CD4-positive, alpha-beta T cell treated with Interferon alpha-2 for 1 hour (primary cell): ENCODE results near the gene BRWD1.

ENCODE experiments used
- DNase-seq, 2 donors: peaks; one replicate each; pipeline ENCODE4 v3.0.0-alpha.2; 2020 to 2022

BRWD1 gene

GRCh38 chr21:39196310-39196709 lies 117.1 kb downstream of the BRWD1 start:
- DNase-seq = no peak

- DNase-seq = no peak
Observed at GRCh38 chr21:39193380-39193779, 120.1 kb downstream of the BRWD1 start.

GRCh38 chr21:39189857-39190604 lies 123.4 kb downstream of the BRWD1 start:
- DNase-seq = no peak

DNA sequence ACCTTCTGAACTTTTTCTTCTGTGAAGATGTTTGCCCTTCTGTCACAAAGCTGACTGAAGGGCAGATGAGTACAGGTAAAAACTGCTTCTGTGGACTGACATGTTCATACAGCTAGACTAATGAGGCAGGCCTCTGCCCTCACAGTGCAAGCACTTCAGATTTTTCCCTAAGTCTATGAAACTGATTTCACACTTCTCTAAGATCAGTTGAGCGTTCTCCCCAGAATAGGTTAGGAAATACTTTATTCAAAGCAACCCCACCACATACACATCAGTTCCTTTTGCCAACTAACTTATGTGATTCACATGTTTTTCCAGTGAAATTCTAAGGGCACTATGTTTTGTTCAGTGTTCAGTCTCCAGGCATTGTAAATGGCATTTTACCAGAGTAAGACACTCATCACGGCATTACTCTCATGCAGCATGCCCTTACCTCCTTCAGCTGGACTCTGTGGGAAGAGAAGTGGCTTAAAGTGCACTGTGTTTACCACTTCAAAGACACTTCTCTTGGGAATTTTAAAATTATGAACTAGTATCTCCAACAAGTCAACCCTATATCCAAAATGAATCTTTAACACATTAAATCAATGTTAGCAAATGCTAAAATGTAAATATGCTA lies 124.8 kb downstream of the BRWD1 start:
- DNase-seq = no peak

- no peak for DNase-seq
Observed at GRCh38 chr21:39187141-39187540, 126.3 kb downstream of the BRWD1 start.

GRCh38 chr21:39186676-39187075 lies 126.8 kb downstream of the BRWD1 start:
- no peak for DNase-seq

GRCh38 chr21:39185157-39185556 lies 128.3 kb downstream of the BRWD1 start:
- no peak for DNase-seq

- no peak for DNase-seq
Observed at GRCh38 chr21:39184050-39184980, 129.1 kb downstream of the BRWD1 start.

DNA sequence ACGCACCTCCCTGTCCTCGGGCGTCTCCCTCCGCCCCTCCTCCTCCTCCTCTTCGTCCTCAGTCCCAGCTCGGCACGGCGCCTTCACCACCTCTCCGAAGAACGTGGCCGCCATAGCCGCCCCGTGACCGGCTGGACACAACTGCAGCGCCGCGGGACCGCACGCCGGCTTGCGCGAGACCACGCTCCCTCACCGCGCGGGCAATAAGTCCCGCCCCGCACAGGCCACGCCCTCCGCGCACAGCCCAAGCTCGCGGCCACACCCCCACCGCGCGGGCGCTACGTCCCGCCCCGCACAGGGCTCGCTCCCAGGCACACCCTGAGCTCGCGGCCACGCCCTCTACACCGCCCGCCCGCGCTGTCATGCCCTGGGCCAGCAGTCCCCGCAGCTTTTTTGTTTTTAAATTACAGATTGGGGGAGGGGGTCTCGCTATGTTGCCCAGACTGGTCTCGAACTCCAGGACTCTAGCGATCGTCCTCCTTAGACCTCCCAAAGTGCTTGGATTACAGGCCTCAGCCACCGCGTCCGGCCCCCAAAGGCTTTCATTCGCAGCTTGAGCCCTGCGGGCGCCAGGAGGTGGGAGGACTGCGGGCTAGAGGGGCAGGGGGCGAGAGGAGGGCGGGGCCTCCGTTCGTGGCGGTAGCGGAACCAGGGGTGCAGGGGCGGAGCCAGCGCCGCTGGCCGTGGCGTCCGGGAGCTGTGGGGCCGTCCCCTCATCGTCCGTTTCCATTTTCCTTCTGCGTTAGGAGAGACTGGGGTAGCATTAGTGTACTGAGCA lies 130.0 kb downstream of the BRWD1 start, which contains the start of gene PSMG1:
TSS of gene PSMG1 (minus strand) at position 180 of the 778 bp plus-strand sequence. CDS start at position 114, 66 bp downstream.
- peak; percentile 93 to 95 for DNase-seq

DNA sequence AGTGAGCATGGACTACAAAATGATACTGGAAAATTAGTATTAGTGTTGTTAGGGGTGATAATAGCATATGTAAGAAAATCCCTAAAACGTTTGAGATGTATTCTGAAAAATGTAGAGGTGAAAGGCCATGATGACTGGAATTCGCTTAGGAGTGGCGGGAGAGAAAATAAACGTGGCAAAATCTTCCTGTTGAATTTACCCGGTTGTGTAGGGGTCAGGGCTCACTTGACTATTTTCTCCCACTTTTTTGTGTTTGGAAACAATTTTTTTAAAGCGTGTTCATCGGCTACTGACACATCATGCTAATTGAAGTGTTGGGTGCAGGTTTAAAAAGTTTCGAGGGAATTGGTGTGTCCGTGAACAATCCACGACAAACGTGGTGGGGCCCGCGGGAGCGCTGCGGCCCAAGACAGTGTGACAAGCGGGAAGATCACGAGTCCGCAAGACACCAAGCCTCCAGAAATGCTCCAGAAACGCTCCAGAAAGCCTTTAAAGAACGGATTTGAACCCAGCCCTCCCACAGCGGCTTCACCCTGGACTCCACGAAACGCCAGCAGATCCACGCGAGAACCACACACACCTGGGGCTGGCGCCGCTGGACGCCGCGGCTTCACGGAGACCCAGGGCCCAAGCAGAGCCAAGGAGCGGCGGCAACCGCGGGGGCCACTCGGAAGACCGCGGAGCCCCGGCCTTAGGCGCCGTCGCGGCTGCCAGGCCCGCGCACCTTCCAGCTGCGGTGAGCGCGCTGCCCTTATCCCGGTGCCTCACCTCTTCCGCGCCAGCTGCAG lies 130.8 kb downstream of the BRWD1 start:
- no peak for DNase-seq

DNA sequence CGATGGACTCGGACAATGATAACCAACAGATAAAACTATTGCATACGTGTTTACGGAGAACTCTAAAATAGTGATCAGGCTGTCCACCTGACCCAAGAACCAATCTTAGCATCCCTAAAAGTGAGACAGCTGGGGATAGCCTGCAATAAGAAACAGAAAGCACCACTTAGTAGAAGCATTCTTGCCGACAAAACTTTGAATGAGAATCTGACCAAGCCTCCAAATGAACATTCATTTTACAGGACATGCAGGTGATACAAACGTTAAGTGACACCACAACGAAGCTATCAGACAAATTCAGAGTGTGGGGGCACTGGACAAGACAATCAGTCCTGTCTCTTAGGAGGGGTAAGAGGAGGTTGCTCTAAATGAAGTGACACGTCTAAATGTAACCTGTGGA lies 131.4 kb downstream of the BRWD1 start:
- no peak for DNase-seq

DNA sequence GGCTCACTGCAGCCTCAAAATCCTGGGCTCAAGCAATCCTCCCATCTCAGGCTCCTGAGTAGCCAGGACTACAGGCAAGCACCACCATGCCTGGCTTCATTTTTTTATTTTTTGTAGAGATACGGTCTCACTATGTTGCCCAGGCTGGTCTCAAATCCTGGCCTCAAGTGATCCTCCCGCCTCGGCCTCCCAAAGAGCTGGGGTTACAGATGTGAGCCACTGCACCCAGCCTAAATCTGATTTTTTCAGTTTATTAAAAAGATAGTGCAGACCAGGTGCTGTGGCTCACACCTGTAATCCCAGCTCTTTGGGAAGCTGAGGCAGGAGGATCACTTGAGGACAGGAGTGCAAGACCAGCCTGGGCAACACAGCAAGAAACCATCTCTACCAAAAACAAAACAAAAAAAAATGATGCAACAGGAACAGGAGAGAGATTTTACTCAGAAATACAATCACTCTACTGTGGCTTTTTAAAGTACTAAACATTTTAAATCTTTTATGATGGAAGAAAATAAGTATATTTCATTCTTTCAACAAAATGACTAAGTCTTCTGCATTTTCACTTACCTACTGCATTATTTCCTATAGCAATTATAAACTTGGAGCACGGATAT lies 132.1 kb downstream of the BRWD1 start:
- DNase-seq = no peak

GRCh38 chr21:39180429-39181019 lies 132.9 kb downstream of the BRWD1 start:
- DNase-seq = peak in 1 of 2 donors; percentile 29

DNA sequence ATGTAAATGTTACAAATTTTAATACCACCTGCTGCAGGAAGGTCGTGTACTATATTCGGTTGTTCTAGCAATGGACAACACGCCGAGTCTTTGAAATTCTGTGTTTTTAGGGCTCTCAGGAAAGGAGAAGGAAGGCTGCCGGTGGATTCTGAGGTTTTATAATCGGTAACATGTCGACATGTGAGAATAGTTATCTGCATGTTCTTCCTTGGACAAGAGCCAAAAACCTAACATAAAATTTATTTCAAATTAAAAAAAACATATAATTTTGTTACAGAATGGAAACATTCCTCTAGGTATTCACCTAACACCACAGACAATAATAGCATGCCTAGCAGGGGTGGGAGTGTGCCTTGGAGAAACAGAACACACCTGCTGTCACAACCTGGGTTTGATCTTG lies 135.0 kb downstream of the BRWD1 start:
- DNase-seq = no peak

DNA sequence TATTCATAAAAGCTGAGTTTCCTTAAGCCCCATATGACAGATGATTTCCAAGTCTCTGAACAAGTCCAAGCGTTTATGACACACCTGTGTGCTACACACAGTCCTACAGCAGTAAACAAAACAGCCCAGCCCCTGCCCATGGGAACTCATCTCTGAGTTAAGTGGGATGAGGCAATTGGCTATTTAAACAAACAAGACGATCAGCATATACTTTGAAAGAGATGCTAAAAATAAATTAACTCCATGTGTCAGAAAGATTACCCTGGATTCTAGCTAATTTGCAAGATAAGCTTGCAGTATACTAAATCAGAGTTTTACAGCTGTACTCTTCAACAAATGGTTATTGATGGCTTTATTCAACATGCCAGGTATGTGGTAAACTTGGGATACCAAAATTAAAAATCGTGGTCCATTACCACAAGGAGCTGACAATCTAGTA lies 137.1 kb downstream of the BRWD1 start:
- DNase-seq = no peak

DNA sequence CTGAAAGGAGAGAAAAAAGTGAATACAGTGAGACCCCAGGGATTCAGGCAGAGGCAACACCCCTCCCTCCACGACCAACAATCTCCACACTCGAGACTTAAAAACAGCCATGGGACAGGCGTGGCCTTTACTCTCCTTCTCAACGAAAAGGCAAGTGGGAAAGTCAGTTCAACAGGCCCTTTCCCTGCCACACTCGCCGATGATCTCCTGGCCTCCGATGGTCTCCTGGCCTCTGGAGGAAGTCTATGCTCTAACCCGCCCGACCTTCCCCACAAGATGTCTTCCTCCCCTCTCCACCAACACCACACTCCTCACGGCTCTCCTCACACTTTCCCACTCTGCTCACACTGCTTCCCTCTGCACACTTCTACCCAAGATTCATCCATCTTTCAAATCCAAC lies 137.8 kb downstream of the BRWD1 start:
- no peak for DNase-seq

DNA sequence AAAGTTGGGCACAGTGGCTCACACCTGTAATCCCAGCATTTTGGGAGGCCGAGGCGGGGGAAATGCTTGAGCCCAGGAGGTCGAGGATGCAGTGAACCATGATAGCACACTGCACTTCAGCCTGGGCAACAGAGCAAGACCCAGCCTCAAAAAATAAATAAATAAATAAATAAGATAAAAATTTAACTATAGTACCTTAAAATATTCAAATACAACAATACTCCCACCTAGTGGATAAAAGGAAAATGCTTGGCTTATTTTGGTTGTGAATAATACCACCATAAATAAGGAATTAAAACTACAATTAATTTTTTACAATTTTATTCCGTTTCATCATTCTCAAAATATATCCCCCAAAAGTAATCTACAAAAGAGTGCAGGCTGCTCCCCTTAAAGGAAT lies 138.3 kb downstream of the BRWD1 start:
- DNase-seq = peak in 1 of 2 donors; percentile 33

DNA sequence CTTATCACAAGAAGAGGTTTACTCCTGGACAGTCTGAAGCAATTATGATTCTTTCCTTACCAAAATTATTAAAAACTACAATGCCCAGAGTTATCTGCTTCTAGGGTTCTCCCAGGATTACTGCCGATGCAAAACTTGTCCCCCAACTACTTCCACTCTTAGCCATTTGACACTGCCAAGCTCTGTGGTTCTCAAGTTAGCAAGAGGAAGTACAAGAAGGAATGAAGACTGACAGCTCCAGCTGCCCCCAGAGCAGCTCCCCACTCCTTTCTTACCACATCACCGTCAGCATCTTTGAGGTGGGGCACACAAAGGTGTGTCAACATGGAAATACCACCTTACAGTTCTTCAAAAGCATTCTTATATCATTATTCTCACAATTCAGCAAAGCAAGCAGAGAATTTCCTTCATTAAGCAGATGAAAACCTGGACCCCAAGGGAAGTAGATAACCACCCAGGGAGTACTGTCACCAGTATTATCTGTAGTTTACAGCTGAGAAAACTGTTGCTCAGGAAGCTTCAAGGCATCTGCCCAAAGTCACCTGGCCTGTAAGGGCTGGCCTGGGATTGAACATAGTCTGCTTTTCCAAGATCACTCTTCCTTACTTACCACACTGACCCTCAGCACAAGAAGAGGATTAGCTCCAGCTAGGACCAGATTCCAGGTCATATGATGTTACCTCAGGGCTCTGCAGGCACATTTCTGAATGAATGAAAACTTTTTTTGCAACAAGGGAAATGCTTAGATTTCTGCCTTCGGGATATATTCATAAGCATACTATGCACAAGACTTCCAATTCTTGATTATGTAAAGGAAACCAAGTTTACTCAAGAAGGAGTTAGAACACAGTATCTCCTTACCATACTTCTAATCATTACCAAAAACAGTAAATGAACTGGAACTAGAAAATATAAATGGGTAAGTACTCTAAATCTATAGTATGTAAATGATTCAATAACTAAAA lies 139.4 kb downstream of the BRWD1 start:
- no peak for DNase-seq

DNA sequence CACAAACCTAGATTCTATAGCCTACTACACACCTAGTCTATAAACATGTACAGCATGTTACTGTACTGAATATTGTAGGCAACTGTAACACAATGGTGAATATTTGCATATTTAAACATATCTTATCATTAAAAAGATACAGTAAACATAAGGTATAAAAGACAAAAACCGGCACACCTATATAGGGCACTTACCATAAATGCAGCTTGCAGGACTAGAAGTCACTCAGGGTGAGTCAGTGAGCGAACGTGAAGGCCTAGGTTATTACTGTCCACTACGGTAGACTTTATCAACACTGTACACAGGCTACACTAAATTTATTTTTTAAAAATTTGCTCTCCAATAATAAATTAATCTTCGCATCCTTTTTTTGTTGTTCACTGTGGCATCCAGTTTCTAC lies 143.5 kb downstream of the BRWD1 start:
- DNase-seq = no peak

- DNase-seq = no peak
Observed at GRCh38 chr21:39168800-39169199, 144.6 kb downstream of the BRWD1 start.
